HG03045 (cell line): ENCODE data around the gene ZNF627.
"Not testable (repeated sequence)": the region's sequence is repeated elsewhere in the genome, so short reads cannot be mapped to it uniquely, and the experiment has no call there.

Source experiments
- ATAC-seq: cut with Tn5 transposase; IDR thresholded peaks from one replicate; pipeline ENCODE4 v1.9.1; 2021; ENCODE audit warnings: mild to moderate bottlenecking, moderate library complexity; ENCODE audit not compliant: unreplicated experiment

ZNF627 gene

GRCh38 chr19:11620553-11620952, 23.3 kb downstream of the ZNF627 start:
- ATAC-seq: no peak

GRCh38 chr19:11622401-11622800, 25.1 kb downstream of the ZNF627 start:
- not testable (repeated sequence) for ATAC-seq

GRCh38 chr19:11624069-11624463, 26.8 kb downstream of the ZNF627 start:
- no peak for ATAC-seq

- no peak for ATAC-seq
These were observed 29.0 kb downstream of the ZNF627 start for GRCh38 chr19:11626252-11626651.

GRCh38 chr19:11633223-11633622, 35.9 kb downstream of the ZNF627 start:
- ATAC-seq: no peak

DNA sequence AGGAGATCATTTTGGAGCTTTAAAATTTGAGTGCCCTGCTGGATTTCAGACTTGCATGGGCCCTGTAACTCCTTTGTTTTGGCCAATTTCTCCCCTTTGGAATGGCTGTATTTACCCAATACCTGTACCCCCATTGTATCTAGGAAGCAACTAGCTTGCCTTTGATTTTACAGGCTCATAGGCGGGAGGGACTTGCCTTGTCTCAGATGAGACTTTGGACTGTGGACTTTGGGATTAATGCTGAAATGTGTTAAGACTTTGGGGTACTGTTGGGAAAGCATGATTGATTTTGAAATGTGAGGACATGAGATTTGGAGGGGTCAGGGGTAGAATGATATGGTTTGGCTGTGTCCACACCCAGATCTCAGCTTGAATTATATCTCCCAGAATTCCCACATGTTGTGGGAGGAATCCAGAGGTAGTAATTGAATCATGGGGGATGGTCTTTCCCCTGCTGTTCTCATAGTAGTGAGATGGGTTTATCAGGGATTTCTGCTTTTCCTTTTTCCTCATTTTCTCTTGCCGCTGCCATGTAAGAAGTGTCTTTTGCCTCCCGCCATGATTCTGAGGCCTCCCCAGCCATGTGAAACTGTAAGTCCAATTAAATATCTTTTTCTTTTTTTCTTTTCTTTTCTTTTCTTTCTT, 36.9 kb downstream of the ZNF627 start:
- ATAC-seq: not testable (repeated sequence)

- no peak for ATAC-seq
These were observed 41.9 kb downstream of the ZNF627 start for GRCh38 chr19:11639245-11639601.

DNA sequence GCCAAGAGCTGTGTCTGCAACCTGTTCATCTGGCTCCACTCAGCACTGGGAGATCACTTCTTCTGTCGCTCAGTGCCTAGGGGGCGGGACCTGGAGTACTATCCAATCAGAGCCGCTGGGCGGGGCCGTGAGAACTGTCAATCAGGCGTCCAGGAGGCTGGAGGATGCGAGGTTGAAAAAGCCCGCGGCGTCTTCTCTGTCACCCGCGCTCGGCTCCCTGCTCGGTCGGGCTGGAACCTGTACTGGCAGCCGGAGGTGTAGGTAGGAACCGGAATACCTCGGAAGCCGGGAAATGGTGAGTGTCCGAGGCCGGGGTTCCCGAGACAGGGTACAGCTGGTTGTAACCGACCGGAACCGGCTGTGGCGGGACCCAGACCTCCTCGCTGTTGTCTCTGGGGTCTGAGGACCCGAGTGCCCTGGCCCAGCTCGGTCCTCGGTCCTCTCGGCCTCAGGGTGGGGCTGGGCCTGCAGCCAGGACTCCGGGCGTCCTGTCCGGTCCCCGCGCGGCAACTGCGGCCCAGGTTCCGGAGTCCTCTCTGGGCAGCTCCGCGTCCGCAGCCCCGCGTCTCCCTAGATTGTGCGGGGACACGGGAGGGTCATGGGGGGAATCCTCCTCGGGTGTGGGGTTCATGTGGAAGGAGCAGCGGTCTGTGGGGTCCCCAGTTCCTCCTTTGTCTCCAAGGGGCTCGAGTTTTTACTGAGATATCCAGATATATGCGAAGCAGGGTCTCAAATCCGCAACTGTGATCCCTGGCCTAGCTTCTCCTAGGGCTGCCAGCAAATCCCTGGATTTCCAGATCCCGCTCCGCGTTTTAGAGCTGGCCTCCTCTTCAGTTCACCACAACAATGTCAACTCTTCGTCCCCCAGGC, 42.6 kb downstream of the ZNF627 start:
- peak; percentile 89 for ATAC-seq

DNA sequence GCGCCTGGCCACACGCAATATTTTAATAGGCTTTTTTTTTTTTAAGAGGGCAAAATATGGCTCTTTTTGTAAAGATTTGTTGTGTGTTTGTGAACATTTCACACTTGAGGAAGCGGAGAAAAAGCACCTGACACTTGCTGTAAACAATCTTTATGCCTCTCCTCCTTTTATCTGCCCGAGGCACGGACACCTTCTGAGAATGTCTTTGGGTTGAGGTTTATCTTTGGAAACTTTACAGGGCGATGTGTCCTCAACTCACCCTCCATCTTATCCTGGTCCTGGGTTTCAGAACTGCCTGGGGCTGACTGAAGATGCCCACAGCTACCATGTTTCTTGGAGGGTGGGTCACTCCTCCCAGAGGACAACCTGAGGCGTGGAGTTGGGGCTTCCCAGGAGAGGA, 44.0 kb downstream of the ZNF627 start:
- no peak for ATAC-seq

GRCh38 chr19:11642902-11643301, 45.6 kb downstream of the ZNF627 start:
- no peak for ATAC-seq

DNA sequence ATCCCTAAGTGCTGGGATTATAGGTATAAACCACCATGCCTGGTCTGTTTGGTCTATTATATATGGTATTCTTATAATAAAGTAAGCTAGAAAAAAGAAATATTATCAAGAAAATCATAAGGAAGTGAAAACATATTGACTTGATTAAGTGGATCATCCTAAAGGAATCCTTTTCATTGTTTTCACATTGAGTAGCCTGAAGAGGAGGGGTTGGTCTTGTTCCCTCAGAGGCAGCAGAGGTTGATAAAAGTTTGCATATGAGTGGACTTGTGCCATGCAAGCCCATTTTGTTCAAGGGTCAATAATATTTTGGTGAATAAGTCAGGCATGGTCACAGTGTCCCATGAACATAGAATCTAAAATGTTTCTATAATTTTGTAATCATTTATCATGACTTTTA, 52.7 kb downstream of the ZNF627 start:
- no peak for ATAC-seq

GRCh38 chr19:11651062-11651461, 53.8 kb downstream of the ZNF627 start:
- no peak for ATAC-seq

DNA sequence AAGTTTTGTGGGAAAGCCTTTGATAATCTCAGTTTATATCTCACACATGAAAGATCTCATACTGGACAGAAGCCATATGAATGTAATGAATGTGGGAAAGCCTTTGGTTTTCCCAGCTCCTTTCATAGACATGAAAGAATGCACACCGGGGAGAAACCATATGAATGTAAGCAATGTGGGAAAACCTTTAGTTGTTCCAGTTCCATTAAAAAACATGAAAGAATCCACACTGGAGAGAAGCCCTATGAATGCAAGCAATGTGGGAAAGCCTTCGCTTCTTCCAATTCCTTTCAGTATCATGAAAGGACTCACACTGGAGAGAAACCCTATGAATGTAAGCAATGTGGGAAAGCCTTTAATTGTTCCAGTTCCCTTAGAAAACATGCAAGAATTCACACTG, 54.8 kb downstream of the ZNF627 start:
- no peak for ATAC-seq

GRCh38 chr19:11652492-11652891, 55.2 kb downstream of the ZNF627 start:
- ATAC-seq: no peak

DNA sequence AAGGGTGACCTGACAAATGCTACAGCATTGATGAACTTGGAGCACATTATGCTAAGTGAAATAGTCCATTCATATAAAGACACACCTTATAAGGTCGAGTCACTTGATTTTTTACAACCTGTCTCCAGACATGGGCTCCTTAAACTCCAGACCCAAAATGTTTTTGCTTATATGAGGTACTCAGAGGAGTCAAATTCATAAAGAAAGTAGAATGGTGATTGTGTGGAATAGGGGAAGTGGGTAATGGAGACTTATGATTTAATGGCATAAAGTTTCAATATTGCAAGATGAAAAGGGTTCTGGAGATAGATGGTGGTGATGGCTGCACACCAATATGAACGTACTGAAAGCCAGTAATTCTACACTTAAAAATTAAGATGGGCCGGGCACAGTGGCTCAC, 59.3 kb downstream of the ZNF627 start:
- ATAC-seq: no peak

DNA sequence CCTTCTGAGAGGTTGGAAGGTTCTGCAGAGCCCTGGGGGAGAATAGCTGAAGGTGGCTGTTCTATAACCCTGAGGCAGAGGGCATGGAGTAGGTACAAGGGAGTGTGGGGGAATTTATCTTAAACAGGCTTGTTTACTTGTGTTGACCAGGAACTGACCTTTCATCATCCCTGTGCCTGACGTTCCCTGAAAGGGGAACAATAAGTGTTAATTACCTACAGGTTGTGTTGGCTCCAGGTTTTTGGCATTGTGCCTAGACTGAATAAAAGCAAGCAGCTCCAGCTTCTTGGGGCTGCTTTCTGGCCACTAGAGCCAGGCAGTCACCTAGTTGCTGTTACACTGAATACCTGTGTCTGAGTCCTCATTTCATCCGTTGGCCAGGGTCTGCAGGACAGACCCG, 60.0 kb downstream of the ZNF627 start:
- ATAC-seq: no peak

DNA sequence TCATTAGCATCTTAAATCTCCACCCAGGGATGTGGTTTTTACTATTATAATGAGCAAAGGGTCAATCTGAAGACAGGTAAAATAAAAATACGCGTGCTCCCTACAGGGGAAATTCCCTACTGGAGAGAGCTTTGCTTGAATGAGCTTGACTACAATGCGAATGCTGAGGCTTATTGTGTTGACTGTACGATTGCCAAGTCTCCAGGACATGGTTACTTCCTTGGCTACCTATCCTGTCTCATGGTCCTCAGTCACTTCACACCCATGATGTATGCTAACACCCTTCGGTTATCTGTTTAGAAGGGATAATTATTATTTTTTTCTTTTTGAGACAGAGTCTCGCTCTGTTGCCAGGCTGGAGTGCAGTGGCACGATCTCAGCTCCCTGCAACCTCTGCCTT, 61.7 kb downstream of the ZNF627 start:
- no peak for ATAC-seq

DNA sequence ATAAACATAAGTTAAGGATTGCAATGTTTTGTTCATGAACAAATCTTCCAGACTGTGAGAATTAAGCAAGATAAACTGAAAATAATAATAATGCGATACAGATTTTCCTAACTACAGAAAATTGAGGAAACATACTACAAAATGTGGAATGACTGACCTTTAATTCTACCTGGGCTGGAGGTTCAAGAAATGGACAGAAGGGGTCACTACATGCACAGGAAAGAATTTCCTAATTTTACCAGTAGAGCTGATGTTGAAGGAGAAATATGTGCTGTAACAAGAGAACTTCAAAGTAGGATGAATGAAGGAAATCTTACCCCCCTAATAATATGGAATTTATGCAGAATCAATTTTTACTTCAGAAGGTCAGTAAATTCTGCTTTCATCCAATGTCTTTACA, 62.3 kb downstream of the ZNF627 start:
- ATAC-seq: no peak

GRCh38 chr19:11662278-11662677, 65.0 kb downstream of the ZNF627 start:
- no peak for ATAC-seq

DNA sequence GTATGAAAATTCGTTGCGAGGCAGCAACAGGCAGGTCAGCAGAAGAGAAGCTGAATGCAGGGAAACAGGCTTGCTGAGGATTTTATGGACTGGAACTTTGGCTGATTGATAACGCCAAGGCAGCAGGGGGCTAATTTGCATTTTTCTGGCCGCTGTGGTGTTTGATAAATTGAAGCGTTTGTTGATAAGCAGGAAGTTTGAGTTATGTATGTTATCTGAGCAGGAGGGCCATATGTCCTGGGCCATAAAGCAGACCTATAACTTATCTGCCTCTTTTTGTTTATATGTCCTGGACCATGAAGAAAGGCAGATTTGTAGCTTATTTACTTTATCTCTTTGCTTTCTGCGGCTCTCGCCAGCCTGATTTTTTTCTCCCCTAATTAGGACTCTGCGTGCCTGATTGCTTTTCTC, 65.9 kb downstream of the ZNF627 start:
- no peak for ATAC-seq
